22Rv1 (cell line): ENCODE results near the gene EVL.

Experiments used
- ZFX ChIP-seq: fragments of 450-650 bp; IDR thresholded peaks from 2 replicates; pipeline ENCODE4 v1.6.1; 2017; ENCODE audit warnings: antibody characterized with exemption, borderline replicate concordance
- TF ChIP-seq, protein P1 (sequence below): fragments of 450-650 bp; IDR thresholded peaks from 2 replicates; pipeline ENCODE4 v1.5.1; 2017; ENCODE audit warnings: mild to moderate bottlenecking

DNA sequence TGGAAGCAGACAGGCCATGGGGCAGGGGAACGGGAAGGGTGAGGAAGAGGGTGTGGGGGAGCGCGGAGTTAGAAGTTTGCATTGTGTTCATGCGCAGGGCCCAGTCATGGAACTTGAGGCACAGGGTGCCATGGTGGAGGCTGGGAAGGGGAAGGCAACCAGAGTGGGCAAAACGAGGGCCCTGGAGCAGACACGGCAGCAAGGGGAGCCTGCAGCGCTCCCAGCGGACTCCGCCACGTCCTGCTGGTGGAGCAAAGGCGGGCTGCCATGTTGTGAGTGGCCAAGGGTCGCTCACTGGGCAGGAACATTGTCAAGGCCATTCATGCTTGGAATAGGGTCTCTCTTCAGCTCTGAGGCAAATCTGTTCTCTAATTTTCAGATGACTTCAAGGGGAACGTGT is 73.7 kb downstream of the EVL start:
- TF ChIP-seq, protein P1, sequence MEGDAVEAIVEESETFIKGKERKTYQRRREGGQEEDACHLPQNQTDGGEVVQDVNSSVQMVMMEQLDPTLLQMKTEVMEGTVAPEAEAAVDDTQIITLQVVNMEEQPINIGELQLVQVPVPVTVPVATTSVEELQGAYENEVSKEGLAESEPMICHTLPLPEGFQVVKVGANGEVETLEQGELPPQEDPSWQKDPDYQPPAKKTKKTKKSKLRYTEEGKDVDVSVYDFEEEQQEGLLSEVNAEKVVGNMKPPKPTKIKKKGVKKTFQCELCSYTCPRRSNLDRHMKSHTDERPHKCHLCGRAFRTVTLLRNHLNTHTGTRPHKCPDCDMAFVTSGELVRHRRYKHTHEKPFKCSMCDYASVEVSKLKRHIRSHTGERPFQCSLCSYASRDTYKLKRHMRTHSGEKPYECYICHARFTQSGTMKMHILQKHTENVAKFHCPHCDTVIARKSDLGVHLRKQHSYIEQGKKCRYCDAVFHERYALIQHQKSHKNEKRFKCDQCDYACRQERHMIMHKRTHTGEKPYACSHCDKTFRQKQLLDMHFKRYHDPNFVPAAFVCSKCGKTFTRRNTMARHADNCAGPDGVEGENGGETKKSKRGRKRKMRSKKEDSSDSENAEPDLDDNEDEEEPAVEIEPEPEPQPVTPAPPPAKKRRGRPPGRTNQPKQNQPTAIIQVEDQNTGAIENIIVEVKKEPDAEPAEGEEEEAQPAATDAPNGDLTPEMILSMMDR = no peak
- no peak for TF ChIP-seq ZFX
